HL-60 (cell line): ENCODE results near the gene CNTNAP5.

Experiments
- DNase-seq, 2 experiments: peaks; one replicate each; pipeline ENCODE4 v3.0.0-alpha.2; 2010 to 2020; ENCODE audit warnings: low read depth in 1 of 2, low spot score in 1 of 2
- H3K27ac ChIP-seq: fragments of 250-450 bp; sonication (Bioruptor Pico); replicated peaks from 2 replicates; pipeline ENCODE4 v1.5.1; 2020; ENCODE audit warnings: mild to moderate bottlenecking, moderate library complexity
- H3K27me3 ChIP-seq: fragments of 250-450 bp; sonication (Bioruptor Pico); 2 replicates; pipeline ENCODE4 v1.5.1; 2021; ENCODE audit warnings: mild to moderate bottlenecking, moderate library complexity; ENCODE audit not compliant: insufficient read depth, poor library complexity, severe bottlenecking
- H3K4me3 ChIP-seq: replicated peaks from 2 replicates; pipeline ENCODE4 v1.5.1; 2011; ENCODE audit warnings: mild to moderate bottlenecking, control low read depth, low read length; ENCODE audit not compliant: insufficient read depth
- CTCF ChIP-seq: IDR thresholded peaks from one replicate; pipeline ENCODE4 v1.5.1; 2011; ENCODE audit warnings: low read length, control low read depth, inconsistent platforms; ENCODE audit not compliant: insufficient read depth
- GABPA ChIP-seq: IDR thresholded peaks from 2 replicates; pipeline ENCODE4 v1.6.1; 2012; ENCODE audit warnings: low read depth
- POLR2AphosphoS5 ChIP-seq: IDR thresholded peaks from 2 replicates; pipeline ENCODE4 v1.6.1; 2012; ENCODE audit warnings: low read depth
- SPI1 ChIP-seq: IDR thresholded peaks from 2 replicates; pipeline ENCODE4 v1.6.1; 2012; ENCODE audit warnings: low read depth, mild to moderate bottlenecking, borderline replicate concordance
- TF ChIP-seq, protein P1 (sequence below): IDR thresholded peaks from 2 replicates; pipeline ENCODE4 v1.6.1; 2012; ENCODE audit warnings: low read depth; ENCODE audit not compliant: insufficient replicate concordance

Gene CNTNAP5

DNA sequence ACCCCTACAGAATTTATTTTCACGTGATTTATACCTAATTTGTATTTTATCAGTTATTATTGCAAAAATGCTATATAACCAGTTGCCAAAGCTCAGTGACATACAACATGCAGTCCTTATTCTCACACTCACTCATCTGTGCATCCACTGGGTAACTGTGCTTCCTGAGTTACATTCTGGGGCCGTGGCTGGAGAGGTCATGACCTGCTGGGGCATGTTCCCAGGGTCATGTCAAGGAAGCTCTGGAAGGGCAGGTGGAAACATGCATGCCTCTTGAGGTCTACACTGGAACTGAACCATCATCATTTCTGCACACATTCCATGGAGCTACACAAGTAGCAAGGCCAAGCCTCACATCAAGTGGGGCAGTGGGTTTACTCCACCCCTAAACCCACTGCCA is 715.5 kb downstream of the CNTNAP5 start:
- DNase-seq: no peak
- no peak overlapping the region for H3K27ac ChIP-seq
- H3K4me3 ChIP-seq: no peak overlapping the region
- no peaks in the 10 kb centered on the region for H3K27me3 ChIP-seq
- TF ChIP-seq GABPA: no peak
- TF ChIP-seq CTCF: no peak
- TF ChIP-seq SPI1: no peak
- TF ChIP-seq, protein P1, sequence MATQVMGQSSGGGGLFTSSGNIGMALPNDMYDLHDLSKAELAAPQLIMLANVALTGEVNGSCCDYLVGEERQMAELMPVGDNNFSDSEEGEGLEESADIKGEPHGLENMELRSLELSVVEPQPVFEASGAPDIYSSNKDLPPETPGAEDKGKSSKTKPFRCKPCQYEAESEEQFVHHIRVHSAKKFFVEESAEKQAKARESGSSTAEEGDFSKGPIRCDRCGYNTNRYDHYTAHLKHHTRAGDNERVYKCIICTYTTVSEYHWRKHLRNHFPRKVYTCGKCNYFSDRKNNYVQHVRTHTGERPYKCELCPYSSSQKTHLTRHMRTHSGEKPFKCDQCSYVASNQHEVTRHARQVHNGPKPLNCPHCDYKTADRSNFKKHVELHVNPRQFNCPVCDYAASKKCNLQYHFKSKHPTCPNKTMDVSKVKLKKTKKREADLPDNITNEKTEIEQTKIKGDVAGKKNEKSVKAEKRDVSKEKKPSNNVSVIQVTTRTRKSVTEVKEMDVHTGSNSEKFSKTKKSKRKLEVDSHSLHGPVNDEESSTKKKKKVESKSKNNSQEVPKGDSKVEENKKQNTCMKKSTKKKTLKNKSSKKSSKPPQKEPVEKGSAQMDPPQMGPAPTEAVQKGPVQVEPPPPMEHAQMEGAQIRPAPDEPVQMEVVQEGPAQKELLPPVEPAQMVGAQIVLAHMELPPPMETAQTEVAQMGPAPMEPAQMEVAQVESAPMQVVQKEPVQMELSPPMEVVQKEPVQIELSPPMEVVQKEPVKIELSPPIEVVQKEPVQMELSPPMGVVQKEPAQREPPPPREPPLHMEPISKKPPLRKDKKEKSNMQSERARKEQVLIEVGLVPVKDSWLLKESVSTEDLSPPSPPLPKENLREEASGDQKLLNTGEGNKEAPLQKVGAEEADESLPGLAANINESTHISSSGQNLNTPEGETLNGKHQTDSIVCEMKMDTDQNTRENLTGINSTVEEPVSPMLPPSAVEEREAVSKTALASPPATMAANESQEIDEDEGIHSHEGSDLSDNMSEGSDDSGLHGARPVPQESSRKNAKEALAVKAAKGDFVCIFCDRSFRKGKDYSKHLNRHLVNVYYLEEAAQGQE: no peak
- no peak for TF ChIP-seq POLR2AphosphoS5

DNA sequence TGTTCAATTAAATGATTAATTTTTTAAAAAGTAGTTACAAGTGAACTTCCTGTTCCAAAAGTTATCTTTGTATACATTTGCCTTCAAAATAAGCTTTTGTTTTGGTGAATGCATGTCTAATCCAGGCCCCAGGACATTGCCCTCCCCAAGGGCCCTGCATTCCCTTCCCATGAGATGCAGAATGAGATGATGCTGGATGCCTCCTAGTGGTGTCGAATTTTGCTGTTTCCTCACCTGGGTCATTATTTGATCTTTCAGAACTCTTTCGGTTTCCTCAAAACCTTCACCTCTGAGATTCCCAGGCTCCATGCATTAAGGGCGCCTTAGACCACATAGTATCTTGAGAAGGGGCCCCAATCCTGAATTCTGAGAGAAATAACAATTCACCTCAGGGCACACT is 728.8 kb downstream of the CNTNAP5 start:
- TF ChIP-seq, protein P1: no peak
- TF ChIP-seq CTCF (no peak), POLR2AphosphoS5 (no peak), GABPA (no peak)
- DNase-seq: no peak

GRCh38 chr2:124755386-124755785 is 730.3 kb downstream of the CNTNAP5 start:
- no peak for DNase-seq
- no peak for TF ChIP-seq GABPA
- no peak for TF ChIP-seq CTCF
- TF ChIP-seq SPI1: no peak
- TF ChIP-seq POLR2AphosphoS5: no peak
- TF ChIP-seq, protein P1: no peak
- Histone ChIP-seq H3K27ac (no peak overlapping the region), H3K27me3 (no peaks in the 10 kb centered on the region), H3K4me3 (no peak overlapping the region)

More for the DNA sequence above, 728.8 kb downstream of the CNTNAP5 start:
- Histone ChIP-seq H3K27me3 (no peaks in the 10 kb centered on the region), H3K4me3 (no peak overlapping the region), H3K27ac (no peak overlapping the region)
